BLaER1 (cell line): ENCODE results near the gene MYOCD.

Experiments
- H3K27ac ChIP-seq: shearing (Covaris generic); formaldehyde crosslinking; 2 replicates; pipeline ENCODE4 v1.8.1; 2022
- H3K27me3 ChIP-seq: shearing (Covaris generic); formaldehyde crosslinking; 2 replicates; pipeline ENCODE4 v1.8.1; 2022
- H3K36me3 ChIP-seq: shearing (Covaris generic); formaldehyde crosslinking; 2 replicates; pipeline ENCODE4 v1.8.1; 2022
- H3K4me1 ChIP-seq: shearing (Covaris generic); formaldehyde crosslinking; 2 replicates; pipeline ENCODE4 v1.8.1; 2022
- H3K4me2 ChIP-seq: shearing (Covaris generic); formaldehyde crosslinking; 2 replicates; pipeline ENCODE4 v1.8.1; 2022
- H3K4me3 ChIP-seq: shearing (Covaris generic); formaldehyde crosslinking; 2 replicates; pipeline ENCODE4 v1.8.1; 2022
- H3K9ac ChIP-seq: shearing (Covaris generic); formaldehyde crosslinking; 2 replicates; pipeline ENCODE4 v1.8.1; 2022
- H3K9me3 ChIP-seq: shearing (Covaris generic); formaldehyde crosslinking; 2 replicates; pipeline ENCODE4 v1.8.1; 2022
- H4K20me1 ChIP-seq: shearing (Covaris generic); formaldehyde crosslinking; 2 replicates; pipeline ENCODE4 v1.8.1; 2022
- Cebpa-rat ChIP-seq: shearing (Covaris generic); IDR thresholded peaks from 2 replicates; pipeline ENCODE4 v1.8.1; 2022

The MYOCD gene

GRCh38 chr17:12665263-12666210 is at the start of gene MYOCD:
Gene MYOCD (plus strand): TSS chr17:12665890. CDS start chr17:12666189, 299 bp downstream.
- H3K36me3 ChIP-seq, result no peaks in the 10 kb centered on the region
- H3K4me3 ChIP-seq, result peak within 1 kb of the TSS; percentile 58
- no peak within 1 kb of the TSS for H3K27ac ChIP-seq
- H3K4me1 ChIP-seq, result no peaks in the 10 kb centered on the region
- peaks cover 42% of the 10 kb centered on the region for H3K27me3 ChIP-seq
- H3K9me3 ChIP-seq, result no peaks in the 10 kb centered on the region
- no peak within 1 kb of the TSS for H3K9ac ChIP-seq
- H4K20me1 ChIP-seq, result 0 out of 2 replicates have a peak, but pooled peaks cover 6% of the 10 kb centered on the region
- H3K4me2 ChIP-seq, result peak within 1 kb of the TSS; percentile 74
- no peak for TF ChIP-seq Cebpa-rat

GRCh38 chr17:12616161-12616560 is 49.5 kb upstream of the MYOCD start:
- Histone ChIP-seq H3K4me3 (no peak overlapping the region), H3K9ac (no peak overlapping the region), H3K27ac (no peak overlapping the region), H3K9me3 (no peaks in the 10 kb centered on the region), H3K36me3 (no peaks in the 10 kb centered on the region), H4K20me1 (no peaks in the 10 kb centered on the region), H3K4me1 (no peaks in the 10 kb centered on the region), H3K4me2 (no peak overlapping the region), H3K27me3 (no peaks in the 10 kb centered on the region)
- no peak for TF ChIP-seq Cebpa-rat

- no peak overlapping the region for H3K4me3 ChIP-seq
- no peaks in the 10 kb centered on the region for H3K4me1 ChIP-seq
- H3K4me2 ChIP-seq, result no peak overlapping the region
- no peaks in the 10 kb centered on the region for H3K36me3 ChIP-seq
- H3K9ac ChIP-seq, result no peak overlapping the region
- H3K9me3 ChIP-seq, result no peaks in the 10 kb centered on the region
- no peaks in the 10 kb centered on the region for H4K20me1 ChIP-seq
- no peaks in the 10 kb centered on the region for H3K27me3 ChIP-seq
- H3K27ac ChIP-seq, result no peak overlapping the region
- no peak for TF ChIP-seq Cebpa-rat
Measured at GRCh38 chr17:12618557-12618956, 47.1 kb upstream of the MYOCD start.

- Histone ChIP-seq H3K4me3 (no peak overlapping the region), H4K20me1 (no peaks in the 10 kb centered on the region), H3K4me1 (no peaks in the 10 kb centered on the region), H3K9me3 (no peaks in the 10 kb centered on the region), H3K9ac (no peak overlapping the region), H3K27me3 (no peaks in the 10 kb centered on the region), H3K36me3 (no peaks in the 10 kb centered on the region), H3K4me2 (no peak overlapping the region), H3K27ac (no peak overlapping the region)
- TF ChIP-seq Cebpa-rat, result no peak
Measured at GRCh38 chr17:12619459-12620199, 46.1 kb upstream of the MYOCD start.

GRCh38 chr17:12620200-12620720 is 45.4 kb upstream of the MYOCD start:
- Histone ChIP-seq H3K9me3 (no peaks in the 10 kb centered on the region), H3K27me3 (no peaks in the 10 kb centered on the region), H3K36me3 (no peaks in the 10 kb centered on the region), H3K4me1 (no peaks in the 10 kb centered on the region), H3K4me3 (no peak overlapping the region), H3K27ac (no peak overlapping the region), H3K9ac (no peak overlapping the region), H4K20me1 (no peaks in the 10 kb centered on the region), H3K4me2 (no peak overlapping the region)
- TF ChIP-seq Cebpa-rat, result no peak

GRCh38 chr17:12622726-12623125 is 43.0 kb upstream of the MYOCD start:
- Histone ChIP-seq H3K4me1 (no peaks in the 10 kb centered on the region), H4K20me1 (no peaks in the 10 kb centered on the region), H3K27me3 (no peaks in the 10 kb centered on the region), H3K27ac (no peak overlapping the region), H3K9me3 (no peaks in the 10 kb centered on the region), H3K4me3 (no peak overlapping the region), H3K9ac (no peak overlapping the region), H3K36me3 (no peaks in the 10 kb centered on the region), H3K4me2 (no peak overlapping the region)
- no peak for TF ChIP-seq Cebpa-rat

- no peaks in the 10 kb centered on the region for H3K36me3 ChIP-seq
- no peaks in the 10 kb centered on the region for H3K4me1 ChIP-seq
- no peaks in the 10 kb centered on the region for H4K20me1 ChIP-seq
Measured at GRCh38 chr17:12623220-12623848, 42.4 kb upstream of the MYOCD start.

GRCh38 chr17:12624211-12624610 is 41.5 kb upstream of the MYOCD start:
- Histone ChIP-seq H3K36me3 (no peaks in the 10 kb centered on the region), H3K27me3 (no peaks in the 10 kb centered on the region), H4K20me1 (no peaks in the 10 kb centered on the region), H3K27ac (no peak overlapping the region), H3K4me3 (no peak overlapping the region), H3K9ac (no peak overlapping the region), H3K4me2 (no peak overlapping the region), H3K4me1 (no peaks in the 10 kb centered on the region), H3K9me3 (no peaks in the 10 kb centered on the region)
- TF ChIP-seq Cebpa-rat, result no peak

More at GRCh38 chr17:12623220-12623848, 42.4 kb upstream of the MYOCD start:
- Histone ChIP-seq H3K9me3 (no peaks in the 10 kb centered on the region), H3K4me2 (no peak overlapping the region), H3K27ac (no peak overlapping the region), H3K9ac (no peak overlapping the region), H3K4me3 (no peak overlapping the region), H3K27me3 (no peaks in the 10 kb centered on the region)
- TF ChIP-seq Cebpa-rat, result no peak

- Histone ChIP-seq H3K4me1 (no peaks in the 10 kb centered on the region), H3K9me3 (no peaks in the 10 kb centered on the region), H4K20me1 (no peaks in the 10 kb centered on the region), H3K9ac (no peak overlapping the region), H3K36me3 (no peaks in the 10 kb centered on the region), H3K27ac (no peak overlapping the region), H3K4me2 (no peak overlapping the region), H3K4me3 (no peak overlapping the region), H3K27me3 (no peaks in the 10 kb centered on the region)
- no peak for TF ChIP-seq Cebpa-rat
Measured at GRCh38 chr17:12625092-12625491, 40.6 kb upstream of the MYOCD start.
